Esophagus muscularis mucosa (tissue), 4 donors: ENCODE data around the gene LIPT2. TPM values are rescaled to one million over a fixed set of nuclear protein-coding genes. Genes with fewer than 3 reads are reported as not detected.

ENCODE experiments used
- DNase-seq: peaks from one replicate; pipeline ENCODE4 v3.0.0-alpha.2; 2017; ENCODE audit errors: extremely low spot score
- H3K27ac ChIP-seq, 4 donors: fragments of 200-600 bp; sonication (generic); replicated peaks in 1 of 4; 1 replicate in 3 of 4; 2 replicates in 1 of 4; pipeline ENCODE4 v1.5.1; 2016 to 2019; ENCODE audit warnings: mild to moderate bottlenecking in 1 of 4
- H3K27me3 ChIP-seq, 4 donors: fragments of 200-600 bp; sonication (generic); one replicate each; pipeline versions ENCODE4 v1.5.1 to v1.6.0; 2016 to 2019
- H3K36me3 ChIP-seq, 4 donors: fragments of 200-600 bp; sonication (generic); one replicate each; pipeline ENCODE4 v1.5.1; 2016 to 2019
- H3K4me1 ChIP-seq, 4 donors: fragments of 200-600 bp; sonication (generic); one replicate each; pipeline ENCODE4 v1.5.1; 2016 to 2019
- H3K4me3 ChIP-seq, 4 donors: fragments of 200-600 bp; sonication (generic); 1 replicate in 2 of 4; 2 replicates in 2 of 4; pipeline ENCODE4 v1.5.1; 2016 to 2019; ENCODE audit warnings: mild to moderate bottlenecking in 4 of 4, moderate library complexity in 1 of 4
- H3K9me3 ChIP-seq, 4 donors: fragments of 200-600 bp; sonication (generic); 1 replicate in 3 of 4; 2 replicates in 1 of 4; pipeline ENCODE4 v1.5.1; 2016 to 2019
- EP300 ChIP-seq: sonication (generic); formaldehyde crosslinking; IDR thresholded peaks from one replicate; pipeline ENCODE4 v1.6.1; 2017; ENCODE audit warnings: antibody characterized with exemption
- POLR2A ChIP-seq: fragments of 450-650 bp; IDR thresholded peaks from one replicate; pipeline ENCODE4 v1.6.1; 2017; ENCODE audit warnings: antibody characterized with exemption, moderate library complexity, mild to moderate bottlenecking, low read depth
- POLR2AphosphoS5 ChIP-seq, 2 donors: sonication (generic); formaldehyde crosslinking; IDR thresholded peaks; one replicate each; pipeline ENCODE4 v1.6.1; 2017; ENCODE audit warnings: antibody characterized with exemption in 2 of 2
- WGBS: methylation state at CpG from one replicate; pipeline ENCODE4 v1.1.5; 2018; 5-methylcytosine and 5-hydroxymethylcytosine counted together
- intact Hi-C: fragments of 100-400 bp; cut with DNase I; formaldehyde crosslinking; loops from one replicate; pipeline ENCODE4 v1.15.1; 2023
- total RNA-seq, 4 donors: library from RNA; depleted of rRNA; stranded (reverse); fragments of >200 nt; gene quantifications; one replicate each; pipeline versions ENCODE4 v1.1.0 to v1.2.1, GENCODE V29; 2016
- TF ChIP-seq, protein P1 (sequence below), 3 experiments: fragments of 200-600 bp in 2 of 3; fragments of 450-650 bp in 1 of 3; sonication (generic) in 2 of 3; IDR thresholded peaks; one replicate each; pipeline ENCODE4 v1.5.1; 2017 to 2019; ENCODE audit warnings: antibody characterized with exemption in 3 of 3, mild to moderate bottlenecking in 2 of 3, moderate library complexity in 1 of 3

LIPT2 gene
- total RNA-seq, 4 donors from 2014 or later: 2.2 to 6.7 (median 2.7) TPM

- WGBS: 79% methylated on average over 5 of the region's 5 CpGs
- intact Hi-C loops: no loop called here
- peak overlapping the region in 1 of 4 donors; percentile 14 for H3K27ac ChIP-seq
These were observed 30.9 kb downstream of the LIPT2 start for GRCh38 chr11:74462631-74463030.

GRCh38 chr11:74462009-74462408, 31.5 kb downstream of the LIPT2 start:
- Histone ChIP-seq H3K4me3 (peak overlapping the region in 3 of 4 donors; percentile 15 to 40 (median 29)), H3K4me1 (peaks cover 3 to 23% (median 18%) of the 10 kb centered on the region in 4 donors), H3K36me3 (peaks cover 0 to 6% (median 0%) of the 10 kb centered on the region in 4 donors), H3K27me3 (no peaks in the 10 kb centered on the region), H3K27ac (peak overlapping the region; percentile 49 to 68 (median 54)), H3K9me3 (no peaks in the 10 kb centered on the region)
- DNase-seq: no peak
- intact Hi-C loops: no loop called here
- 55% methylated on average over 2 of the region's 2 CpGs for WGBS
- TF ChIP-seq, protein P1, sequence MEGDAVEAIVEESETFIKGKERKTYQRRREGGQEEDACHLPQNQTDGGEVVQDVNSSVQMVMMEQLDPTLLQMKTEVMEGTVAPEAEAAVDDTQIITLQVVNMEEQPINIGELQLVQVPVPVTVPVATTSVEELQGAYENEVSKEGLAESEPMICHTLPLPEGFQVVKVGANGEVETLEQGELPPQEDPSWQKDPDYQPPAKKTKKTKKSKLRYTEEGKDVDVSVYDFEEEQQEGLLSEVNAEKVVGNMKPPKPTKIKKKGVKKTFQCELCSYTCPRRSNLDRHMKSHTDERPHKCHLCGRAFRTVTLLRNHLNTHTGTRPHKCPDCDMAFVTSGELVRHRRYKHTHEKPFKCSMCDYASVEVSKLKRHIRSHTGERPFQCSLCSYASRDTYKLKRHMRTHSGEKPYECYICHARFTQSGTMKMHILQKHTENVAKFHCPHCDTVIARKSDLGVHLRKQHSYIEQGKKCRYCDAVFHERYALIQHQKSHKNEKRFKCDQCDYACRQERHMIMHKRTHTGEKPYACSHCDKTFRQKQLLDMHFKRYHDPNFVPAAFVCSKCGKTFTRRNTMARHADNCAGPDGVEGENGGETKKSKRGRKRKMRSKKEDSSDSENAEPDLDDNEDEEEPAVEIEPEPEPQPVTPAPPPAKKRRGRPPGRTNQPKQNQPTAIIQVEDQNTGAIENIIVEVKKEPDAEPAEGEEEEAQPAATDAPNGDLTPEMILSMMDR (IDR thresholded peaks at IDR 0.05): no peak
- peak; percentile 25 to 63 for TF ChIP-seq POLR2AphosphoS5 (IDR thresholded peaks at IDR 0.05)

More at GRCh38 chr11:74462631-74463030, 30.9 kb downstream of the LIPT2 start:
- Histone ChIP-seq H3K9me3 (no peaks in the 10 kb centered on the region), H3K4me1 (peaks cover 4 to 29% (median 24%) of the 10 kb centered on the region in 4 donors), H3K27me3 (no peaks in the 10 kb centered on the region), H3K4me3 (no peak overlapping the region), H3K36me3 (no peaks in the 10 kb centered on the region)
- no peak for DNase-seq
- TF ChIP-seq, protein P1 (IDR thresholded peaks at IDR 0.05): no peak
- TF ChIP-seq POLR2AphosphoS5 (IDR thresholded peaks at IDR 0.05) (no peak), EP300 (no peak), POLR2A (no peak)

DNA sequence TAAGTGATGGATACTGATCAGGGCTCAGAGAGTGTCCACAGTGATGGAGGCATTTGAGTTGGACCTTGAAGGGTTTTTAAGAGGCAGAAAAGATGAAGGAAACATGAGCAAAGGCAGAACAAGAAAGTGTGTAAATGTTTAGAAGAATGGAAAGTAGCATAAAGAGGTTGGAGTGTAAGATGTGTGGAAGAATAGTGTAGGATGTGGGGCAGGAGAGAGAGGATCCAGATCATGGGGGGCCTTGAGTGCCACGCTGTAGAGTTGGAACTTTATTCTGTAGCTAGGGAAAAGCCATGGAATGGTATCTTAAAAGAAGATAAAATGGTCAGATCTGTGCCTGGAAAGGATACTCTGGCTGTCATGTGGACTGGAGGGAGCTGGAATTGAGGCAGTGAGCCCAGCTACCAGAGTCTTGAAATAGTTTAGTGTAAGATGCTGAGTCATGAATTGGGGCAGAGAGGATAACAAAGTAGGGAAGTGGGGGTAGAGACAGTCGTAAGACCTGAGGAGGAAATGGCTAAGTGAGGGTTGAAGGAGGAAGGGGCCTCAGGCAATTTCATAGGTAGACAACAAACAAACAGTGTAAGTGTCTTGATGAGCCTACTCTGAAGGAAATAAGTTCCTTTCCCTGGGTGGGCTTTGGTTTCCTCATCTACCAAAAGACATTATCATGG, 32.9 kb downstream of the LIPT2 start:
- Histone ChIP-seq H3K27ac (peak overlapping the region; percentile 7 to 68 (median 52)), H3K27me3 (no peaks in the 10 kb centered on the region), H3K4me3 (peak overlapping the region in 2 of 4 donors; percentile 15 to 40), H3K4me1 (peaks cover 0 to 17% (median 10%) of the 10 kb centered on the region in 4 donors), H3K9me3 (no peaks in the 10 kb centered on the region), H3K36me3 (peaks cover 0 to 11% (median 2%) of the 10 kb centered on the region in 4 donors)
- TF ChIP-seq, protein P1 (IDR thresholded peaks at IDR 0.05): no peak
- peak in 1 of 2 donors; percentile 22 for TF ChIP-seq POLR2AphosphoS5 (IDR thresholded peaks at IDR 0.05)
- no peak for TF ChIP-seq POLR2A
- no peak for TF ChIP-seq EP300
- intact Hi-C loops: no loop called here
- WGBS: 64% methylated on average over 2 of the region's 2 CpGs
- DNase-seq: no peak

- Histone ChIP-seq H3K27ac (peak overlapping the region in 3 of 4 donors; percentile 7 to 55 (median 49)), H3K9me3 (no peaks in the 10 kb centered on the region), H3K27me3 (no peaks in the 10 kb centered on the region), H3K4me1 (peaks cover 0 to 17% (median 10%) of the 10 kb centered on the region in 4 donors), H3K36me3 (peaks cover 0 to 11% (median 2%) of the 10 kb centered on the region in 4 donors), H3K4me3 (no peak overlapping the region)
- TF ChIP-seq POLR2AphosphoS5 (IDR thresholded peaks at IDR 0.05): no peak
- intact Hi-C loops: no loop called here
- DNase-seq: no peak
- 80% methylated on average over 4 of the region's 4 CpGs for WGBS
These were observed 33.5 kb downstream of the LIPT2 start for GRCh38 chr11:74460065-74460464.

DNA sequence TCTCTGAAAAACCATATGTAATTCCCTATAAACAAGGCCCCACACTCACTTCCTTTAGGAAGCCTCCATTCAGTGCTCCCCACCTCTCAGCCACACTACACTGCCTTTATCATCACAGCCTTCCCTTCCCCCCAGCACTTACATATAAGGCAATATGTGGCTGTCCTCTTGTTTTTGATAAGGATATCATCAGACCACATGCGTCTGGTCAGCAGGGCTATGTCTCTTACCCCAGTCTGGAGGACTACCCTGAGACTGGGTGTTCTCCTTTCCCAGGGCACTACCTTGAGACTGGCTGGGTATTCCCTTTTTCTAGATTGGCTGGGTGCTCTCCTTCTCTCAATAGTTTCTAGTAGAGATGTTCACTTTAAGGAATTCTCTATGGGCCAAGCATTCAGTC, 33.9 kb downstream of the LIPT2 start:
- H3K4me3 ChIP-seq: no peak overlapping the region
- intact Hi-C loops: no loop called here
- peaks cover 0 to 11% (median 2%) of the 10 kb centered on the region in 4 donors for H3K36me3 ChIP-seq
- TF ChIP-seq EP300 (no peak), POLR2A (no peak)
- no peak overlapping the region for H3K27ac ChIP-seq
- WGBS: 57% methylated on average over 1 of the region's 1 CpG
- peaks cover 0 to 17% (median 10%) of the 10 kb centered on the region in 4 donors for H3K4me1 ChIP-seq
- H3K9me3 ChIP-seq: no peaks in the 10 kb centered on the region
- H3K27me3 ChIP-seq: no peaks in the 10 kb centered on the region
- no peak for DNase-seq
